ENCODE measurements around the gene MIF4GD.

MIF4GD gene

GRCh38 chr17:75237100-75238014 lies 33.7 kb downstream of the MIF4GD start:
- no peak for DNase-seq (ENCODE audit: low read depth in 2 of 2)

- no peak for DNase-seq (ENCODE audit: low read depth in 2 of 2)
These were observed 38.2 kb downstream of the MIF4GD start for GRCh38 chr17:75232786-75233185.

- no peak for DNase-seq (ENCODE audit: low read depth in 2 of 2)
These were observed 39.1 kb downstream of the MIF4GD start for GRCh38 chr17:75231741-75232464.

- DNase-seq (ENCODE audit: low read depth in 2 of 2): no peak
These were observed 40.0 kb downstream of the MIF4GD start for GRCh38 chr17:75231071-75231470.

GRCh38 chr17:75228847-75229246 lies 42.2 kb downstream of the MIF4GD start:
- DNase-seq (ENCODE audit: low read depth in 2 of 2): no peak

GRCh38 chr17:75228305-75228704 lies 42.7 kb downstream of the MIF4GD start:
- no peak for DNase-seq (ENCODE audit: low read depth in 2 of 2)

GRCh38 chr17:75227729-75228128 lies 43.3 kb downstream of the MIF4GD start:
- DNase-seq (ENCODE audit: low read depth in 2 of 2): no peak

- no peak for DNase-seq (ENCODE audit: low read depth in 2 of 2)
These were observed 46.0 kb downstream of the MIF4GD start for GRCh38 chr17:75225016-75225415.

GRCh38 chr17:75219815-75220214 lies 51.2 kb downstream of the MIF4GD start:
- no peak for DNase-seq (ENCODE audit: low read depth in 2 of 2)

- no peak for DNase-seq (ENCODE audit: low read depth in 2 of 2)
These were observed 52.9 kb downstream of the MIF4GD start for GRCh38 chr17:75218131-75218530.
